ENCODE data around the gene COL11A2.

DNA sequence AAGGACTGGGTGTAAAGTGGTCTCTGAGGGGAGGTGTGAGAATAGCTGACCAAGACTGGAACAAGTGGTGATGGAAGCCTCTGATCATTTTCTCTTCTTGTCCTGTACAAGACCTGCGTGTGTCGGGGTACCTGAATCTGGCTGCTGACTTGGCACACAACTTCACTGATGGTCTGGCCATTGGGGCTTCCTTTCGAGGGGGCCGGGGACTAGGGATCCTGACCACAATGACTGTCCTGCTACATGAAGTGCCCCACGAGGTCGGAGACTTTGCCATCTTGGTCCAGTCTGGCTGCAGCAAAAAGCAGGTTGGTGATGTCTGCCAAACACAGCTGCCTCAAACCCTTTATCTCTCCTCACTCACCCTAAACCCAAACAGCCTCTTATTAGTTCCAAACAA, 10.5 kb upstream of the COL11A2 start:
- TF ChIP-seq, protein P1, sequence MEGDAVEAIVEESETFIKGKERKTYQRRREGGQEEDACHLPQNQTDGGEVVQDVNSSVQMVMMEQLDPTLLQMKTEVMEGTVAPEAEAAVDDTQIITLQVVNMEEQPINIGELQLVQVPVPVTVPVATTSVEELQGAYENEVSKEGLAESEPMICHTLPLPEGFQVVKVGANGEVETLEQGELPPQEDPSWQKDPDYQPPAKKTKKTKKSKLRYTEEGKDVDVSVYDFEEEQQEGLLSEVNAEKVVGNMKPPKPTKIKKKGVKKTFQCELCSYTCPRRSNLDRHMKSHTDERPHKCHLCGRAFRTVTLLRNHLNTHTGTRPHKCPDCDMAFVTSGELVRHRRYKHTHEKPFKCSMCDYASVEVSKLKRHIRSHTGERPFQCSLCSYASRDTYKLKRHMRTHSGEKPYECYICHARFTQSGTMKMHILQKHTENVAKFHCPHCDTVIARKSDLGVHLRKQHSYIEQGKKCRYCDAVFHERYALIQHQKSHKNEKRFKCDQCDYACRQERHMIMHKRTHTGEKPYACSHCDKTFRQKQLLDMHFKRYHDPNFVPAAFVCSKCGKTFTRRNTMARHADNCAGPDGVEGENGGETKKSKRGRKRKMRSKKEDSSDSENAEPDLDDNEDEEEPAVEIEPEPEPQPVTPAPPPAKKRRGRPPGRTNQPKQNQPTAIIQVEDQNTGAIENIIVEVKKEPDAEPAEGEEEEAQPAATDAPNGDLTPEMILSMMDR (IDR thresholded peaks at IDR 0.05) = no peak
- TF ChIP-seq POLR2A (IDR thresholded peaks at IDR 0.05) = no peak
